Activated B cell treated with CpG ODN at 0.5 μM for 24 hours (primary cell): ENCODE results near the gene RASL12. TPM values are rescaled to one million over a fixed set of nuclear protein-coding genes. Genes with fewer than 3 reads are reported as not detected.

Source experiments
- ATAC-seq: fragments of 200-7000 bp; cut with Tn5 transposase; one replicate; pipeline ENCODE4 v1.10.0; 2021; ENCODE audit warnings: low read depth, mild to moderate bottlenecking, moderate library complexity
- CTCF ChIA-PET: fragments of 350-600 bp; sonication (Branson Sonifier 250); formaldehyde crosslinking; loops from one replicate; lab custom pipeline; 2021; ENCODE audit warnings: antibody characterized with exemption; lab: Charles Lee
- POLR2A ChIA-PET: fragments of 350-600 bp; sonication (Branson Sonifier 250); formaldehyde crosslinking; loops from one replicate; lab custom pipeline; 2021; ENCODE audit warnings: antibody characterized with exemption; lab: Charles Lee
- DNase-seq: peaks from one replicate; pipeline ENCODE4 v3.0.0; 2022
- H3K27ac Mint-ChIP-seq: one replicate; pipeline ENCODE4 v1.8.0; 2020; ENCODE audit warnings: mixed read lengths
- H3K27me3 Mint-ChIP-seq: one replicate; pipeline ENCODE4 v1.8.0; 2021; ENCODE audit warnings: mixed read lengths
- H3K36me3 Mint-ChIP-seq: one replicate; pipeline ENCODE4 v1.8.0; 2021; ENCODE audit warnings: low read depth, mixed read lengths
- H3K4me1 Mint-ChIP-seq: one replicate; pipeline ENCODE4 v1.8.0; 2021; ENCODE audit warnings: mixed read lengths
- H3K4me3 Mint-ChIP-seq: one replicate; pipeline ENCODE4 v1.8.0; 2020; ENCODE audit warnings: mild to moderate bottlenecking, mixed read lengths
- H3K9me3 Mint-ChIP-seq: one replicate; pipeline ENCODE4 v1.8.0; 2020; ENCODE audit warnings: mixed read lengths
- CTCF ChIP-seq: fragments of 200-600 bp; IDR thresholded peaks from one replicate; pipeline ENCODE4 v1.8.0; 2022; ENCODE audit warnings: antibody characterized with exemption, mild to moderate bottlenecking
- intact Hi-C: fragments of 100-400 bp; cut with micrococcal nuclease; formaldehyde crosslinking; loops from one replicate; pipeline ENCODE4 v1.15.1; 2024
- total RNA-seq: library from RNA; stranded (reverse); gene quantifications from 2 replicates; pipeline ENCODE4 v1.2.3, GENCODE V29; 2022

Gene RASL12
- total RNA-seq, 1 donor from 2014 or later = not detected

GRCh38 chr15:65069179-65069578, 1.4 kb upstream of the RASL12 start:
- DNase-seq (no peak), ATAC-seq (no peak)
- ChIA-PET POLR2A (no interaction called here), CTCF (no interaction called here)
- H3K27me3 Mint-ChIP-seq = peaks cover 32% of the 10 kb centered on the region
- intact Hi-C loops = no loop called here
- peaks cover 5% of the 10 kb centered on the region for H3K4me1 Mint-ChIP-seq
- H3K9me3 Mint-ChIP-seq = no peaks in the 10 kb centered on the region
- no peak overlapping the region for H3K4me3 Mint-ChIP-seq
- TF ChIP-seq CTCF = no peak
- H3K27ac Mint-ChIP-seq = no peak overlapping the region
- no peaks in the 10 kb centered on the region for H3K36me3 Mint-ChIP-seq

GRCh38 chr15:65068403-65068788, 605 bp upstream of the RASL12 start:
- H3K4me1 Mint-ChIP-seq = peaks cover 5% of the 10 kb centered on the region
- ChIA-PET POLR2A (no interaction called here), CTCF (interaction anchor here (0.6 kb wide), 1 partner anchor 336 kb away, joined by 3 read pairs; no protein-coding TSS in a partner anchor)
- H3K9me3 Mint-ChIP-seq = no peaks in the 10 kb centered on the region
- H3K4me3 Mint-ChIP-seq = no peak overlapping the region
- H3K27me3 Mint-ChIP-seq = peaks cover 35% of the 10 kb centered on the region
- intact Hi-C loops = no loop called here
- no peaks in the 10 kb centered on the region for H3K36me3 Mint-ChIP-seq
- DNase-seq = no peak
- TF ChIP-seq CTCF = no peak
- ATAC-seq = no peak
- no peak overlapping the region for H3K27ac Mint-ChIP-seq

- Mint-ChIP-seq H3K36me3 (no peaks in the 10 kb centered on the region), H3K27ac (no peak overlapping the region), H3K9me3 (no peaks in the 10 kb centered on the region), H3K4me1 (peaks cover 5% of the 10 kb centered on the region), H3K4me3 (no peak overlapping the region), H3K27me3 (peaks cover 35% of the 10 kb centered on the region)
- TF ChIP-seq CTCF = no peak
- ChIA-PET CTCF (no interaction called here), POLR2A (no interaction called here)
- intact Hi-C loops = no loop called here
- no peak for ATAC-seq
- DNase-seq = no peak
Observed at GRCh38 chr15:65067317-65067644, 510 bp downstream of the RASL12 start.

GRCh38 chr15:65066635-65067316, 1.0 kb downstream of the RASL12 start:
- Mint-ChIP-seq H3K27ac (no peak overlapping the region), H3K4me1 (peaks cover 5% of the 10 kb centered on the region), H3K9me3 (no peaks in the 10 kb centered on the region), H3K4me3 (no peak overlapping the region), H3K36me3 (no peaks in the 10 kb centered on the region), H3K27me3 (peaks cover 37% of the 10 kb centered on the region)
- no peak for TF ChIP-seq CTCF
- DNase-seq = no peak
- ATAC-seq = no peak
- POLR2A ChIA-PET = no interaction called here
- CTCF ChIA-PET = interaction anchor here (0.7 kb wide), 1 partner anchor 10 kb away, joined by 4 read pairs; no protein-coding TSS in a partner anchor
- intact Hi-C loops = no loop called here

- no peak overlapping the region for H3K4me3 Mint-ChIP-seq
- POLR2A ChIA-PET = no interaction called here
- intact Hi-C loops = no loop called here
- peak; percentile 32 for TF ChIP-seq CTCF
- DNase-seq = no peak
- H3K27me3 Mint-ChIP-seq = peaks cover 37% of the 10 kb centered on the region
- ATAC-seq = no peak
- H3K36me3 Mint-ChIP-seq = no peaks in the 10 kb centered on the region
- H3K27ac Mint-ChIP-seq = no peak overlapping the region
- CTCF ChIA-PET = interaction anchor here (0.7 kb wide), 1 partner anchor 9 kb away, joined by 4 read pairs; no protein-coding TSS in a partner anchor
- H3K4me1 Mint-ChIP-seq = peaks cover 5% of the 10 kb centered on the region
- H3K9me3 Mint-ChIP-seq = no peaks in the 10 kb centered on the region
Observed at GRCh38 chr15:65066001-65066634, 1.7 kb downstream of the RASL12 start.
